Lung (tissue), 16 donors: ENCODE data around the gene HACD2. TPM values are rescaled to one million over a fixed set of nuclear protein-coding genes. Genes with fewer than 3 reads are reported as not detected.

Experiments used
- ATAC-seq: fragments of 200-7000 bp; cut with Tn5 transposase; one replicate; pipeline ENCODE4 v1.9.1; 2020; ENCODE audit warnings: moderate number of reproducible peaks; ENCODE audit not compliant: insufficient read depth, low FRiP score
- DNase-seq, 3 donors: peaks; one replicate each; pipeline ENCODE4 v3.0.0-alpha.2; 2013 to 2017
- H3K27ac ChIP-seq, 2 donors: one replicate each; pipeline ENCODE4 v1.5.1; 2013; ENCODE audit warnings: mild to moderate bottlenecking in 2 of 2, moderate library complexity in 2 of 2, control low read depth in 1 of 2, inconsistent platforms in 1 of 2, low read depth in 1 of 2, low read length in 1 of 2
- H3K27me3 ChIP-seq, 3 donors: one replicate each; pipeline ENCODE4 v1.5.1; 2013; ENCODE audit warnings: low read length in 2 of 3; ENCODE audit not compliant: control insufficient read depth in 3 of 3, insufficient read depth in 3 of 3
- H3K36me3 ChIP-seq, 4 donors: one replicate each; pipeline ENCODE4 v1.5.1; 2013; ENCODE audit warnings: low read length in 4 of 4, mild to moderate bottlenecking in 1 of 4, moderate library complexity in 1 of 4; ENCODE audit not compliant: control insufficient read depth in 4 of 4, insufficient read depth in 4 of 4
- H3K4me1 ChIP-seq, 5 donors: one replicate each; pipeline ENCODE4 v1.5.1; 2013; ENCODE audit warnings: low read length in 5 of 5, mild to moderate bottlenecking in 2 of 5, moderate library complexity in 1 of 5; ENCODE audit not compliant: control insufficient read depth in 5 of 5, insufficient read depth in 5 of 5
- H3K4me3 ChIP-seq: one replicate; pipeline ENCODE4 v1.5.1; 2013; ENCODE audit warnings: mild to moderate bottlenecking, control low read depth, moderate library complexity
- H3K9ac ChIP-seq, 2 donors: one replicate each; pipeline ENCODE4 v1.5.1; 2013; ENCODE audit warnings: low read length in 2 of 2, control low read depth in 1 of 2; ENCODE audit not compliant: insufficient read depth in 1 of 2
- H3K9me3 ChIP-seq, 4 donors: one replicate each; pipeline ENCODE4 v1.5.1; 2013; ENCODE audit warnings: low read length in 3 of 4, mild to moderate bottlenecking in 1 of 4, moderate library complexity in 1 of 4; ENCODE audit not compliant: control insufficient read depth in 4 of 4, insufficient read depth in 3 of 4
- WGBS, 2 donors: extraction: QIAGEN DNeasy Blood & Tissue Kit; methylation state at CpG; one replicate each; pipeline ENCODE4 v1.1.7; 2013; 5-methylcytosine and 5-hydroxymethylcytosine counted together
- long read RNA-seq, 5 donors: transcript quantifications; one replicate each; lab custom pipeline, GENCODE V29; 2026
- polyA plus RNA-seq, 2 donors: library from polyadenylated mRNA; stranded (reverse); fragments of 200-250 nt; gene quantifications; one replicate each; pipeline ENCODE4 v1.2.1, GENCODE V29; 2013
- total RNA-seq, 2 donors: library from RNA; depleted of rRNA in 1 of 2; stranded (reverse); fragments of >200 nt in 1 of 2; gene quantifications; one replicate each; pipeline ENCODE4 v1.2.1, GENCODE V29; 2014 to 2021
- TF ChIP-seq, protein P1 (sequence below): IDR thresholded peaks from 2 replicates; pipeline ENCODE4 v1.5.1; 2012; ENCODE audit warnings: mild to moderate bottlenecking; ENCODE audit errors: control extremely low read depth, extremely low read depth
- donor health status: control.
- donor health status: control.
- donor health status: Bipolar disorder and iron deficiency.
- donor health status: healthy.
- donor health status: DM: yes; HTN: yes; CAD: no.

HACD2 gene
- total RNA-seq, result 10 to 100 TPM; 37.8 to 40.7 TPM
- polyA plus RNA-seq, result 10 to 100 TPM; 17.1 to 18.6 TPM
- long read RNA-seq, donor 1, full-length matches to known transcripts, result 11 of 11 reads
- long read RNA-seq, donor 1, partial matches to known transcripts, result 0 of 11 reads
- long read RNA-seq, donor 1, other reads (novel, unspliced or antisense), result 0 of 11 reads
- long read RNA-seq, donor 2, full-length matches to known transcripts, result 4 of 4 reads
- long read RNA-seq, donor 2, partial matches to known transcripts, result 0 of 4 reads
- long read RNA-seq, donor 2, other reads (novel, unspliced or antisense), result 0 of 4 reads
- long read RNA-seq, donor 3, full-length matches to known transcripts, result 3 of 3 reads
- long read RNA-seq, donor 3, partial matches to known transcripts, result 0 of 3 reads
- long read RNA-seq, donor 3, other reads (novel, unspliced or antisense), result 0 of 3 reads
- long read RNA-seq, donor 4, full-length matches to known transcripts, result 3 of 3 reads
- long read RNA-seq, donor 4, partial matches to known transcripts, result 0 of 3 reads
- long read RNA-seq, donor 4, other reads (novel, unspliced or antisense), result 0 of 3 reads
- long read RNA-seq, donor 5, full-length matches to known transcripts, result 7 of 7 reads
- long read RNA-seq, donor 5, partial matches to known transcripts, result 0 of 7 reads
- long read RNA-seq, donor 5, other reads (novel, unspliced or antisense), result 0 of 7 reads

DNA sequence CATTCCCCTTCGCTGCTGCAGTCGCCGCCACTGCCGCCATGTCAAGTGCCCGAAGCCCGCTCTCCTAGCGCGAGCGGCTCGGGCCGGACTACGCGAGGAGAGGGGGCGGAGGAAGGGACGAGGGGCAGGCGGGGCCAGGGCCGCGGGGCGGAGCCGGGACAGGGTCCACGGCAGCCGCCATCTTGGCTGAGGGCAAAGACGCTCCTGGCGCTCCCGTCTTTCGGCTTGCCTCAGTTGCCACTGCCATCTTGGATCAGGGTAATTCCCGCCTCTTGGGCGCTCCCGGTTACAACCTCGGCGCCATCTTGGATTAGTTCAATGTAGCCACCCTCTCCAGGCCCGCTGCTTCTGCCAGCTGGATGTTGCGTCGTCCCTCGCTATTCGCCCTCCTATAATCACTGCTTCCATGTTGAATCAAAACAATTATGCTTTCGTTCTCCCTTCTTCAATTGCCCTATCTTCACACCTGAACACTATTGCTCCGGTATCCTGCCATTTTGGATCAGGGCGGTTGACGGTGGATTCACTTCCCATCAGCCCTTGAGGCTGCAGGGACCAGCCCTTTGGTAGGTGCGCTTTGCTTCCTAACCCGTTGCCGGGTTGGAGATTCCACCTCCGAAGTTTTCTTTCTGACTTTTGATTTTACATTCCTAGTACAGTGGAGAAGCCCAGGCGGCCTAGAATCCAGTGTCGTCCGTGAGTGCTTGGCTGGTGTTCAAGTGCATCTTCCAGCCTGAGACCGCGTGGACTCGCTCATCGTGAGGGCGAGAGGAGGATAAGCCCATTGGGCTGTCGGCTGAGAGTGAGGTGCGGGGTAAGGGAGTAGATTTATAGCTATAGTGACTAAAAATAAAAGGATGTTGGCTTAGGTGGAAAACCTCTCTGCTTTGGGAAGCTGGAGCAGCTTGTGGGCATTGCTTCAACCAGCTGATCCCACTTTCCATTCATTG lies at the start of gene HACD2:
HACD2 (minus strand) TSS at position 66 of the 950 bp plus-strand sequence; CDS start at position 40, 26 bp downstream.
- ATAC-seq, result peak; percentile 96
- Histone ChIP-seq H3K36me3 (peaks cover 0 to 11% (median 6%) of the 10 kb centered on the region in 4 donors), H3K9me3 (peaks cover 0 to 4% (median under 1%) of the 10 kb centered on the region in 4 donors), H3K9ac (peak within 1 kb of the TSS; percentile 33 to 80), H3K27me3 (no peaks in the 10 kb centered on the region), H3K4me1 (peaks cover 0 to 17% (median 3%) of the 10 kb centered on the region in 5 donors), H3K27ac (peak within 1 kb of the TSS; percentile 86 to 93), H3K4me3 (peak within 1 kb of the TSS; percentile 87)
- DNase-seq, result peak; percentile 99
- TF ChIP-seq, protein P1, sequence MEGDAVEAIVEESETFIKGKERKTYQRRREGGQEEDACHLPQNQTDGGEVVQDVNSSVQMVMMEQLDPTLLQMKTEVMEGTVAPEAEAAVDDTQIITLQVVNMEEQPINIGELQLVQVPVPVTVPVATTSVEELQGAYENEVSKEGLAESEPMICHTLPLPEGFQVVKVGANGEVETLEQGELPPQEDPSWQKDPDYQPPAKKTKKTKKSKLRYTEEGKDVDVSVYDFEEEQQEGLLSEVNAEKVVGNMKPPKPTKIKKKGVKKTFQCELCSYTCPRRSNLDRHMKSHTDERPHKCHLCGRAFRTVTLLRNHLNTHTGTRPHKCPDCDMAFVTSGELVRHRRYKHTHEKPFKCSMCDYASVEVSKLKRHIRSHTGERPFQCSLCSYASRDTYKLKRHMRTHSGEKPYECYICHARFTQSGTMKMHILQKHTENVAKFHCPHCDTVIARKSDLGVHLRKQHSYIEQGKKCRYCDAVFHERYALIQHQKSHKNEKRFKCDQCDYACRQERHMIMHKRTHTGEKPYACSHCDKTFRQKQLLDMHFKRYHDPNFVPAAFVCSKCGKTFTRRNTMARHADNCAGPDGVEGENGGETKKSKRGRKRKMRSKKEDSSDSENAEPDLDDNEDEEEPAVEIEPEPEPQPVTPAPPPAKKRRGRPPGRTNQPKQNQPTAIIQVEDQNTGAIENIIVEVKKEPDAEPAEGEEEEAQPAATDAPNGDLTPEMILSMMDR, result no peak
- 0% methylated on average over 40 to 54 of the region's 54 CpGs for WGBS, 2 donors

- Histone ChIP-seq H3K27me3 (no peaks in the 10 kb centered on the region), H3K4me3 (no peak overlapping the region), H3K9me3 (no peaks in the 10 kb centered on the region), H3K27ac (peak overlapping the region in 1 of 2 donors; percentile 27), H3K9ac (no peak overlapping the region), H3K4me1 (peaks cover 0 to 35% (median 11%) of the 10 kb centered on the region in 5 donors), H3K36me3 (peaks cover 0 to 57% (median 36%) of the 10 kb centered on the region in 4 donors)
- WGBS, 2 donors, result 68 to 70% methylated on average over 15 of the region's 15 CpGs
- TF ChIP-seq, protein P1, result no peak
- DNase-seq (no peak), ATAC-seq (no peak)
Measured at GRCh38 chr3:123634149-123635051, 49.5 kb upstream of the HACD2 start.

DNA sequence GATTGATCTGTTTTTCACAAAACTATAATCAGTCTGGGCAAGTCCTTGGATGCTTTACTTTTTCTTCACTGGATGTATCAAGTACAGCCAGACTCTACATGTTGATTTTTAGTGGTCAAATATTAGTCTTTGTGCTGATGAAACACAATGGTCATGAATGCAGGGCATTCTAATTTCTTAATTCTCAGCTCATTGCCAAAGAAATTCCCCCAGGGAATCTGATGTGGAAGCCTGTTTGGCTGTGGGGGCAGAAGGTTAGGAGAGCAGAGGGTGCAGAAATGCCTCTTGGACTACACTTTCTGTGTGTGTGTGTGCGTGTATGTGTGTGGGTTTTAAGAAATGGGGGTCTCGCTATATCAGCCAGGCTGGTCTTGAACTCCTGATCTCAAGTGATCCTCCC lies 48.7 kb upstream of the HACD2 start:
- ATAC-seq (no peak), DNase-seq (no peak)
- H3K9me3 ChIP-seq, result no peaks in the 10 kb centered on the region
- WGBS, 2 donors, result 79 to 88% methylated on average over 2 of the region's 2 CpGs
- no peaks in the 10 kb centered on the region for H3K27me3 ChIP-seq
- peaks cover 0 to 57% (median 36%) of the 10 kb centered on the region in 4 donors for H3K36me3 ChIP-seq
- TF ChIP-seq, protein P1, result no peak
- H3K4me3 ChIP-seq, result no peak overlapping the region
- H3K27ac ChIP-seq, result no peak overlapping the region
- H3K4me1 ChIP-seq, result peaks cover 0 to 35% (median 11%) of the 10 kb centered on the region in 5 donors
- H3K9ac ChIP-seq, result no peak overlapping the region
